Tibial nerve (tissue), 4 donors: ENCODE measurements around the gene MTHFR.

Experiments used
- EP300 ChIP-seq, 2 donors: sonication (generic); formaldehyde crosslinking; IDR thresholded peaks; one replicate each; pipeline ENCODE4 v1.6.1; 2017; ENCODE audit warnings: antibody characterized with exemption in 2 of 2, mild to moderate bottlenecking in 1 of 2
- POLR2A ChIP-seq, 2 donors: fragments of 450-650 bp; IDR thresholded peaks; one replicate each; pipeline ENCODE4 v1.6.1; 2017; ENCODE audit warnings: antibody characterized with exemption in 2 of 2, mild to moderate bottlenecking in 2 of 2, moderate library complexity in 2 of 2
- TF ChIP-seq, protein P1 (sequence below), 5 experiments: fragments of 200-600 bp in 3 of 5; fragments of 450-650 bp in 2 of 5; sonication (generic) in 3 of 5; IDR thresholded peaks; one replicate each; pipeline ENCODE4 v1.5.1; 2016 to 2019; ENCODE audit warnings: antibody characterized with exemption in 5 of 5, mild to moderate bottlenecking in 3 of 5, moderate library complexity in 2 of 5

GRCh38 chr1:11738783-11739182 is 67.0 kb downstream of the MTHFR start:
- TF ChIP-seq, protein P1, sequence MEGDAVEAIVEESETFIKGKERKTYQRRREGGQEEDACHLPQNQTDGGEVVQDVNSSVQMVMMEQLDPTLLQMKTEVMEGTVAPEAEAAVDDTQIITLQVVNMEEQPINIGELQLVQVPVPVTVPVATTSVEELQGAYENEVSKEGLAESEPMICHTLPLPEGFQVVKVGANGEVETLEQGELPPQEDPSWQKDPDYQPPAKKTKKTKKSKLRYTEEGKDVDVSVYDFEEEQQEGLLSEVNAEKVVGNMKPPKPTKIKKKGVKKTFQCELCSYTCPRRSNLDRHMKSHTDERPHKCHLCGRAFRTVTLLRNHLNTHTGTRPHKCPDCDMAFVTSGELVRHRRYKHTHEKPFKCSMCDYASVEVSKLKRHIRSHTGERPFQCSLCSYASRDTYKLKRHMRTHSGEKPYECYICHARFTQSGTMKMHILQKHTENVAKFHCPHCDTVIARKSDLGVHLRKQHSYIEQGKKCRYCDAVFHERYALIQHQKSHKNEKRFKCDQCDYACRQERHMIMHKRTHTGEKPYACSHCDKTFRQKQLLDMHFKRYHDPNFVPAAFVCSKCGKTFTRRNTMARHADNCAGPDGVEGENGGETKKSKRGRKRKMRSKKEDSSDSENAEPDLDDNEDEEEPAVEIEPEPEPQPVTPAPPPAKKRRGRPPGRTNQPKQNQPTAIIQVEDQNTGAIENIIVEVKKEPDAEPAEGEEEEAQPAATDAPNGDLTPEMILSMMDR (IDR thresholded peaks at IDR 0.05), result no peak
- TF ChIP-seq POLR2A (IDR thresholded peaks at IDR 0.05) (no peak), EP300 (IDR thresholded peaks at IDR 0.05) (no peak)
